Right atrium auricular region (tissue), 2 donors: ENCODE measurements around the gene TTC34. TPM values are rescaled to one million over a fixed set of nuclear protein-coding genes. Genes with fewer than 3 reads are reported as not detected.

ENCODE experiments used
- DNase-seq: peaks from one replicate; pipeline ENCODE4 v3.0.0-alpha.2; 2019; ENCODE audit warnings: low spot score
- H3K27ac ChIP-seq, 2 donors: fragments of 200-600 bp; sonication (generic); 1 replicate in 1 of 2; 2 replicates in 1 of 2; pipeline ENCODE4 v1.5.1; 2016 to 2019
- H3K27me3 ChIP-seq, 2 donors: fragments of 200-600 bp; sonication (generic); one replicate each; pipeline versions ENCODE4 v1.5.1 to v1.6.0; 2017 to 2019
- H3K36me3 ChIP-seq: fragments of 200-600 bp; sonication (generic); one replicate; pipeline ENCODE4 v1.5.1; 2016
- H3K4me1 ChIP-seq, 2 donors: fragments of 200-600 bp; sonication (generic); one replicate each; pipeline versions ENCODE4 v1.5.1 to v1.6.0; 2017 to 2019
- H3K4me3 ChIP-seq, 2 donors: fragments of 200-600 bp; sonication (generic); 1 replicate in 1 of 2; 2 replicates in 1 of 2; pipeline ENCODE4 v1.5.1; 2017 to 2019; ENCODE audit warnings: mild to moderate bottlenecking in 1 of 2, moderate library complexity in 1 of 2
- H3K9me3 ChIP-seq, 2 donors: fragments of 200-600 bp; sonication (generic); one replicate each; pipeline ENCODE4 v1.5.1; 2019
- CTCF ChIP-seq, 2 donors: fragments of 200-600 bp; sonication (generic); IDR thresholded peaks; one replicate each; pipeline ENCODE4 v1.5.1; 2019; ENCODE audit warnings: antibody characterized with exemption in 2 of 2
- total RNA-seq, 2 donors: library from RNA; depleted of rRNA; stranded (reverse); fragments of >200 nt; gene quantifications; one replicate each; pipeline ENCODE4 v1.1.0, GENCODE V29; 2016

The TTC34 gene
- total RNA-seq, 2 donors from 2014 or later, result 0.08 to 0.11 TPM

- no peak for TF ChIP-seq CTCF (IDR thresholded peaks at IDR 0.05)
- no peaks in the 10 kb centered on the region for H3K36me3 ChIP-seq
- H3K27ac ChIP-seq, result no peak overlapping the region
- H3K9me3 ChIP-seq, result peaks cover 0 to 22% of the 10 kb centered on the region in 2 donors
- H3K27me3 ChIP-seq, result no peaks in the 10 kb centered on the region
- H3K4me1 ChIP-seq, result no peaks in the 10 kb centered on the region
- no peak overlapping the region for H3K4me3 ChIP-seq
- no peak for DNase-seq
These were observed 150.4 kb downstream of the TTC34 start for GRCh38 chr1:2650967-2651645.

- TF ChIP-seq CTCF (IDR thresholded peaks at IDR 0.05), result no peak
- H3K27ac ChIP-seq, result no peak overlapping the region
- peaks cover 0 to 16% of the 10 kb centered on the region in 2 donors for H3K4me1 ChIP-seq
- no peaks in the 10 kb centered on the region for H3K36me3 ChIP-seq
- peaks cover 0 to 23% of the 10 kb centered on the region in 2 donors for H3K9me3 ChIP-seq
- no peak for DNase-seq
- H3K27me3 ChIP-seq, result no peaks in the 10 kb centered on the region
- H3K4me3 ChIP-seq, result no peak overlapping the region
These were observed 154.7 kb downstream of the TTC34 start for GRCh38 chr1:2646837-2647236.

GRCh38 chr1:2645776-2646175 is 155.7 kb downstream of the TTC34 start:
- Histone ChIP-seq H3K9me3 (peaks cover 0 to 23% of the 10 kb centered on the region in 2 donors), H3K4me1 (peaks cover 0 to 24% of the 10 kb centered on the region in 2 donors), H3K36me3 (no peaks in the 10 kb centered on the region), H3K27ac (no peak overlapping the region), H3K4me3 (no peak overlapping the region), H3K27me3 (no peaks in the 10 kb centered on the region)
- no peak for TF ChIP-seq CTCF (IDR thresholded peaks at IDR 0.05)
- DNase-seq, result no peak

GRCh38 chr1:2645143-2645542 is 156.3 kb downstream of the TTC34 start:
- Histone ChIP-seq H3K9me3 (peaks cover 0 to 23% of the 10 kb centered on the region in 2 donors), H3K4me3 (no peak overlapping the region), H3K27me3 (no peaks in the 10 kb centered on the region), H3K27ac (no peak overlapping the region), H3K36me3 (no peaks in the 10 kb centered on the region), H3K4me1 (peaks cover 0 to 30% of the 10 kb centered on the region in 2 donors)
- TF ChIP-seq CTCF (IDR thresholded peaks at IDR 0.05), result no peak
- DNase-seq, result no peak

GRCh38 chr1:2644591-2645101 is 156.8 kb downstream of the TTC34 start:
- H3K36me3 ChIP-seq, result no peaks in the 10 kb centered on the region
- H3K4me3 ChIP-seq, result no peak overlapping the region
- peaks cover 0 to 23% of the 10 kb centered on the region in 2 donors for H3K9me3 ChIP-seq
- H3K4me1 ChIP-seq, result peaks cover 0 to 35% of the 10 kb centered on the region in 2 donors
- no peak for DNase-seq
- no peak overlapping the region for H3K27ac ChIP-seq
- no peaks in the 10 kb centered on the region for H3K27me3 ChIP-seq
- TF ChIP-seq CTCF (IDR thresholded peaks at IDR 0.05), result no peak
